ENCODE measurements around the gene ADAMTS16.

Gene ADAMTS16

DNA sequence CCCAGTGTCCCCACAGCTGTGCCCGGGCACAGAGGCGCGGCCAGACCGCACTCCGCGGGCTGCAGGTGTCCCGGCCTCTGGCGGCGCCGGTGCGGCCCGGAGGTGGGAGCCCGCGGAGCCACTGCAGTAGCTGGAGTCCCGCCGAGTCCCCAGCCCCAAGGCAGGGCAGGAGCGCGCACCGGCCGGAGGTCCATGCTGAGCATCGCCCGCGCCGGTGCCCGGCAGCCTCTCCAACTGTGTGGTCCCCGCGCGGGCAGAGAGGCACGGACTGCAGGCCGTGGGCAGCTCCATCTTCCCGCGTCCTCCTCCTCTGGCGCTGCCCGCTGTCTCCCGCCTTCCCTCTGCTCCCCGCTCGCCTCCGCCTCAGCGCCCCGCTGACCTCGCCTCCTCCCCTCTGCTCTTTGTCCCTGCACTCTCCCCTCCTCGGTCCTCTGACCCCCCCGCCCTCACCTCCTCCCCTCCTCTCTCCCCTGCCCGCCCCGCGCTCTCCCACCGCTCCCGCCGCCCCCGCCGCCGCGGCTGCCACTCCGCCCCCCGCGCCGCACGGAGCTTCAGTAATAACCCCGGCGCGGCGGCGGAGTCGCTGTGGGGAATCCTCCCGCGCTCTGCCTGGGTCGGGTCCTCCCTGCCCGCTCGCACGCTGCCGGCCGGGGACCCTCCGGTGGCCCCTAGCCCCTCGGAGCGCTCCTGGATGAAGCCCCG lies at the start of gene ADAMTS16:
Gene ADAMTS16, plus strand, starts transcription at position 554 of the 702 bp plus-strand sequence. Its CDS starts 138 bp downstream, at position 692.
- no peaks in the 10 kb centered on the region for H3K36me3 ChIP-seq (ENCODE audit: control insufficient read depth in 1 of 2, insufficient read depth in 2 of 2, low read length in 2 of 2)
- no peaks in the 10 kb centered on the region for H3K9me3 ChIP-seq (ENCODE audit: control insufficient read depth in 1 of 2, low read length in 2 of 2)
- H3K27ac ChIP-seq (ENCODE audit: low read depth, low read length) = no peak within 1 kb of the TSS
- H3K4me1 ChIP-seq (ENCODE audit: control insufficient read depth in 1 of 2, insufficient read depth in 2 of 2, low read length in 2 of 2) = no peaks in the 10 kb centered on the region
- no peak within 1 kb of the TSS for H3K4me3 ChIP-seq (ENCODE audit: low read depth in 1 of 2, low read length in 2 of 2)
- no peak within 1 kb of the TSS for H3K9ac ChIP-seq (ENCODE audit: low read depth in 1 of 2, low read length in 2 of 2)
- H3K27me3 ChIP-seq (ENCODE audit: control insufficient read depth in 1 of 2, insufficient read depth in 2 of 2, low read length in 2 of 2) = peaks cover 11 to 27% of the 10 kb centered on the region in 2 donors

- Histone ChIP-seq H3K9me3 (ENCODE audit: control insufficient read depth in 1 of 2, low read length in 2 of 2) (no peaks in the 10 kb centered on the region), H3K9ac (ENCODE audit: low read depth in 1 of 2, low read length in 2 of 2) (no peak overlapping the region), H3K27me3 (ENCODE audit: control insufficient read depth in 1 of 2, insufficient read depth in 2 of 2, low read length in 2 of 2) (no peaks in the 10 kb centered on the region), H3K36me3 (ENCODE audit: control insufficient read depth in 1 of 2, insufficient read depth in 2 of 2, low read length in 2 of 2) (no peaks in the 10 kb centered on the region), H3K27ac (ENCODE audit: low read depth, low read length) (no peak overlapping the region), H3K4me1 (ENCODE audit: control insufficient read depth in 1 of 2, insufficient read depth in 2 of 2, low read length in 2 of 2) (no peaks in the 10 kb centered on the region), H3K4me3 (ENCODE audit: low read depth in 1 of 2, low read length in 2 of 2) (no peak overlapping the region)
Observed at GRCh38 chr5:5092149-5092548, 48.0 kb upstream of the ADAMTS16 start.

DNA sequence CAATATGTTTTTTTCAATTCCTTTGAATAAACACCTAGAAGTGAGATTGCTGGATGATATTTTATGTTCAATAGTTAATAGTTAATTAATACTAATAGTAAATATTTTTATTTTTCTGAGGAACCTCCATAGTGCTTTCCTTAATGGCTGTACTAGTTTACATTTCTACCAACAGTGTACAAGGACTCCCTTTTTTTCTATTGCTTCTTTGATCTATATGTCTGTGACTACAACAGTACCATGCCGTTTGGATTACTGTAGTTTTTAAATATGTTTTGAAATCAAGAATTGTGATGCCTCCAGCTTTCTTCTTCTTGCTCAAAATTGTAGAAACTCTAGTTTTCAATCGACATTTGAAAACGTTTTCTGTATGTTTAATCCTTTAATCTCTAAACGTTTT lies 39.5 kb upstream of the ADAMTS16 start:
- H3K9me3 ChIP-seq (ENCODE audit: control insufficient read depth in 1 of 2, low read length in 2 of 2) = no peaks in the 10 kb centered on the region
- no peaks in the 10 kb centered on the region for H3K4me1 ChIP-seq (ENCODE audit: control insufficient read depth in 1 of 2, insufficient read depth in 2 of 2, low read length in 2 of 2)
- H3K27ac ChIP-seq (ENCODE audit: low read depth, low read length) = no peak overlapping the region
- H3K36me3 ChIP-seq (ENCODE audit: control insufficient read depth in 1 of 2, insufficient read depth in 2 of 2, low read length in 2 of 2) = no peaks in the 10 kb centered on the region
- no peaks in the 10 kb centered on the region for H3K27me3 ChIP-seq (ENCODE audit: control insufficient read depth in 1 of 2, insufficient read depth in 2 of 2, low read length in 2 of 2)
- no peak overlapping the region for H3K4me3 ChIP-seq (ENCODE audit: low read depth in 1 of 2, low read length in 2 of 2)
- H3K9ac ChIP-seq (ENCODE audit: low read depth in 1 of 2, low read length in 2 of 2) = no peak overlapping the region

DNA sequence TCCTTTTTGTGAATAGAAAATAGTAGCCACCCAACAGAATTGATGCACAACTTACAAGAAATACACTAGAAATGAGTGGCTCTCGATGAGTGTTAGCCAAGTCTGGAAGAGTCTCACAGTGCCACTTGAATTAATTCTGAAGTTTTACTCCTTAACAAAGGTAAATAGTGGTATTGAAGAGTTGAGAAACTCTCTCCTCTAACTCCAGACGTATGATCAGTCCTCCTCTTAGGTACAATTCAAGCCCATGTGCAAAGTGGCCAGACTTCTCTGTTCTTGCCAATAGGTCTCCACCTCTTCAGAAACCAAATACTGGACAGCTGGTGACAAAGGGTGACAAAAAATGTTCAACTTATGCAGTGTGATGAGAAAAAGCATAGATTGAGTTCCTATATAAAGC lies 38.5 kb upstream of the ADAMTS16 start:
- no peak overlapping the region for H3K9ac ChIP-seq (ENCODE audit: low read depth in 1 of 2, low read length in 2 of 2)
- H3K27ac ChIP-seq (ENCODE audit: low read depth, low read length) = no peak overlapping the region
- no peaks in the 10 kb centered on the region for H3K27me3 ChIP-seq (ENCODE audit: control insufficient read depth in 1 of 2, insufficient read depth in 2 of 2, low read length in 2 of 2)
- no peak overlapping the region for H3K4me3 ChIP-seq (ENCODE audit: low read depth in 1 of 2, low read length in 2 of 2)
- no peaks in the 10 kb centered on the region for H3K4me1 ChIP-seq (ENCODE audit: control insufficient read depth in 1 of 2, insufficient read depth in 2 of 2, low read length in 2 of 2)
- no peaks in the 10 kb centered on the region for H3K36me3 ChIP-seq (ENCODE audit: control insufficient read depth in 1 of 2, insufficient read depth in 2 of 2, low read length in 2 of 2)
- no peaks in the 10 kb centered on the region for H3K9me3 ChIP-seq (ENCODE audit: control insufficient read depth in 1 of 2, low read length in 2 of 2)

GRCh38 chr5:5103245-5103644 lies 36.9 kb upstream of the ADAMTS16 start:
- Histone ChIP-seq H3K27ac (ENCODE audit: low read depth, low read length) (no peak overlapping the region), H3K36me3 (ENCODE audit: control insufficient read depth in 1 of 2, insufficient read depth in 2 of 2, low read length in 2 of 2) (no peaks in the 10 kb centered on the region), H3K9ac (ENCODE audit: low read depth in 1 of 2, low read length in 2 of 2) (no peak overlapping the region), H3K27me3 (ENCODE audit: control insufficient read depth in 1 of 2, insufficient read depth in 2 of 2, low read length in 2 of 2) (no peaks in the 10 kb centered on the region), H3K4me1 (ENCODE audit: control insufficient read depth in 1 of 2, insufficient read depth in 2 of 2, low read length in 2 of 2) (no peaks in the 10 kb centered on the region), H3K4me3 (ENCODE audit: low read depth in 1 of 2, low read length in 2 of 2) (no peak overlapping the region), H3K9me3 (ENCODE audit: control insufficient read depth in 1 of 2, low read length in 2 of 2) (no peaks in the 10 kb centered on the region)

- Histone ChIP-seq H3K27me3 (ENCODE audit: control insufficient read depth in 1 of 2, insufficient read depth in 2 of 2, low read length in 2 of 2) (no peaks in the 10 kb centered on the region), H3K4me3 (ENCODE audit: low read depth in 1 of 2, low read length in 2 of 2) (no peak overlapping the region), H3K27ac (ENCODE audit: low read depth, low read length) (no peak overlapping the region), H3K36me3 (ENCODE audit: control insufficient read depth in 1 of 2, insufficient read depth in 2 of 2, low read length in 2 of 2) (no peaks in the 10 kb centered on the region), H3K4me1 (ENCODE audit: control insufficient read depth in 1 of 2, insufficient read depth in 2 of 2, low read length in 2 of 2) (no peaks in the 10 kb centered on the region), H3K9ac (ENCODE audit: low read depth in 1 of 2, low read length in 2 of 2) (no peak overlapping the region), H3K9me3 (ENCODE audit: control insufficient read depth in 1 of 2, low read length in 2 of 2) (no peaks in the 10 kb centered on the region)
Observed at GRCh38 chr5:5104550-5104949, 35.6 kb upstream of the ADAMTS16 start.

DNA sequence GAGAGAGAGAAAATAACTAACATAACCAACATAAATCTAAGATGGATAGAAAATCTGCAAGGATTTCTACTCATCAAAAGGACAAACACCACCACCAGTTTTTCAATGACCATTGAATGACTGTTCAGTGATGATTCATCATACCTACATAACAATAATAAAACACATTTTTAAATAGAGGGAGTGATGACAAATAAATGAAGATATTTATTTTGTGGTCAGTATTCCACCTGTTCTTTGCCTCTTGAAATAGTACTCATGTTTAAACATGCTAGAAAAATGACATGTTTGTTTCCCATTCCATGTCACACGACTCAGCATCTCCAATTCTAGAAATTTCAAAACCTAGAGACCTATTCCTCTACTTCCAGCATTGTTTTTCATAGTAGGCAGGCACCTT lies 34.6 kb upstream of the ADAMTS16 start:
- no peaks in the 10 kb centered on the region for H3K9me3 ChIP-seq (ENCODE audit: control insufficient read depth in 1 of 2, low read length in 2 of 2)
- H3K27ac ChIP-seq (ENCODE audit: low read depth, low read length) = no peak overlapping the region
- H3K27me3 ChIP-seq (ENCODE audit: control insufficient read depth in 1 of 2, insufficient read depth in 2 of 2, low read length in 2 of 2) = no peaks in the 10 kb centered on the region

DNA sequence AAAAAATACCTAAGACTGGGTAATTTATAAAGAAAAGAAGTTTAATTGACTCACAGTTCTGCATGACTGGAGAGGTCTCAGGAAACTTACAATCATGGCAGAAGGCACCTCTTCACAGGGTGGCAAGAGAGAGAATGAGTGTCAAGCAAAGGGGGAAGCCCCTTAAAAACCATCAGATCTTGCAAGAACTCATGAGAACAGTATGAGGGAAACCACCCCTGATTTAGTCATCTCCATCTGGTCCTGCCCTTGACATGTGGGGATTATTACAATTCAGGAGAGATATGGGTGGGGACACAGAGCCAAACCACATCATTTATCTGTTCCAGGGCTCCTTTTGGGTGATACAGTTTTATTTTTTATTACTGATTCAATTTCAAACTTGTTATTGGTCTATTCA lies 23.2 kb upstream of the ADAMTS16 start:
- peaks cover 0 to 3% of the 10 kb centered on the region in 2 donors for H3K27me3 ChIP-seq (ENCODE audit: control insufficient read depth in 1 of 2, insufficient read depth in 2 of 2, low read length in 2 of 2)
- no peak overlapping the region for H3K4me3 ChIP-seq (ENCODE audit: low read depth in 1 of 2, low read length in 2 of 2)
- no peak overlapping the region for H3K27ac ChIP-seq (ENCODE audit: low read depth, low read length)
- no peak overlapping the region for H3K9ac ChIP-seq (ENCODE audit: low read depth in 1 of 2, low read length in 2 of 2)
- H3K4me1 ChIP-seq (ENCODE audit: control insufficient read depth in 1 of 2, insufficient read depth in 2 of 2, low read length in 2 of 2) = no peaks in the 10 kb centered on the region
- H3K9me3 ChIP-seq (ENCODE audit: control insufficient read depth in 1 of 2, low read length in 2 of 2) = no peaks in the 10 kb centered on the region
- H3K36me3 ChIP-seq (ENCODE audit: control insufficient read depth in 1 of 2, insufficient read depth in 2 of 2, low read length in 2 of 2) = no peaks in the 10 kb centered on the region

More for the DNA sequence above, 34.6 kb upstream of the ADAMTS16 start:
- Histone ChIP-seq H3K4me3 (ENCODE audit: low read depth in 1 of 2, low read length in 2 of 2) (no peak overlapping the region), H3K36me3 (ENCODE audit: control insufficient read depth in 1 of 2, insufficient read depth in 2 of 2, low read length in 2 of 2) (no peaks in the 10 kb centered on the region), H3K4me1 (ENCODE audit: control insufficient read depth in 1 of 2, insufficient read depth in 2 of 2, low read length in 2 of 2) (no peaks in the 10 kb centered on the region), H3K9ac (ENCODE audit: low read depth in 1 of 2, low read length in 2 of 2) (no peak overlapping the region)

DNA sequence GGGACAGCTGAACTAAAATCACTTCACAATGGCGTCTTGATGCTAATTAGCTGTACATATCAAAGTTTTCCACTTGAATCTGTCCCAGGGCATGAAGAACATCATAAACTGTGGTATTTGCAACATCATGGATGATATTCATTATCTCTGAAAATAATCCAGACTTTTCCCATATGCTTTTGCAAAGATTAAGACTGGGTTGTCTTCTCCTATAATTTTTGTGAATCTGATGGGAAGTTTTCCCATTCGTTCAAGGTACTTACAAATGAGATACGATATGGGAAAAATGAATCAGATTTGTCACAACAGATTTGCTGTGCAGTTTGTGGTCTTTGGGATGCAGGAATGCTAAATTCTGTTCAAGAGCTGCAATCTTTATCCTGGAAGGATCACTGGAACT lies 17.4 kb upstream of the ADAMTS16 start:
- Histone ChIP-seq H3K27me3 (ENCODE audit: control insufficient read depth in 1 of 2, insufficient read depth in 2 of 2, low read length in 2 of 2) (peaks cover 0 to 3% of the 10 kb centered on the region in 2 donors), H3K9me3 (ENCODE audit: control insufficient read depth in 1 of 2, low read length in 2 of 2) (no peaks in the 10 kb centered on the region), H3K4me1 (ENCODE audit: control insufficient read depth in 1 of 2, insufficient read depth in 2 of 2, low read length in 2 of 2) (no peaks in the 10 kb centered on the region), H3K27ac (ENCODE audit: low read depth, low read length) (no peak overlapping the region), H3K9ac (ENCODE audit: low read depth in 1 of 2, low read length in 2 of 2) (no peak overlapping the region), H3K36me3 (ENCODE audit: control insufficient read depth in 1 of 2, insufficient read depth in 2 of 2, low read length in 2 of 2) (no peaks in the 10 kb centered on the region), H3K4me3 (ENCODE audit: low read depth in 1 of 2, low read length in 2 of 2) (no peak overlapping the region)

DNA sequence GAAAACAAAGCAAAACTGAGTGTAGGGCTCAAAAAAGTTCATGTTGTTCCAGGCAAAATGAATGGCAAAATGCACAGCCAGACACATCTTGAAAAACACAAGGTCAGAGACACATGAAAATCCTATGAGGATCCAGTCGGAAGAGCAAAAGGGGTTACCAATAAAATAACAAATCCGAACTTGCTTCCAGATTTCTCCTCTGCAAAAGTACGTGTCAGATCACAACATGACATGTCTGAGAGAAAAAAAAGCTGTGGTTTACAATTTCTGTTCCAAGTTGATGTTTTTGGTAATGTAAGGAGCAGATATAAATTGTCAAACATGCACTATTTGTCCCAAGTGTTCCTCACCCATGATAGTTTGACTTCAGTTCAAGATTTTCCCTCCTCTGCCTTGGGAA lies 15.9 kb upstream of the ADAMTS16 start:
- Histone ChIP-seq H3K9me3 (ENCODE audit: control insufficient read depth in 1 of 2, low read length in 2 of 2) (no peaks in the 10 kb centered on the region), H3K4me3 (ENCODE audit: low read depth in 1 of 2, low read length in 2 of 2) (no peak overlapping the region), H3K36me3 (ENCODE audit: control insufficient read depth in 1 of 2, insufficient read depth in 2 of 2, low read length in 2 of 2) (no peaks in the 10 kb centered on the region), H3K4me1 (ENCODE audit: control insufficient read depth in 1 of 2, insufficient read depth in 2 of 2, low read length in 2 of 2) (no peaks in the 10 kb centered on the region), H3K9ac (ENCODE audit: low read depth in 1 of 2, low read length in 2 of 2) (no peak overlapping the region), H3K27ac (ENCODE audit: low read depth, low read length) (no peak overlapping the region), H3K27me3 (ENCODE audit: control insufficient read depth in 1 of 2, insufficient read depth in 2 of 2, low read length in 2 of 2) (peaks cover 0 to 3% of the 10 kb centered on the region in 2 donors)
